GM21528 (cell line): ENCODE measurements around the gene CCNF.
A peak's percentile ranks its signal among the peaks of the same experiment; 100 is the strongest.
"Not testable (repeated sequence)": the region's sequence is repeated elsewhere in the genome, so short reads cannot be mapped to it uniquely, and the experiment has no call there.

Source experiments
- ATAC-seq: cut with Tn5 transposase; IDR thresholded peaks from one replicate; pipeline ENCODE4 v1.9.1; 2021; ENCODE audit warnings: mild to moderate bottlenecking, moderate library complexity; ENCODE audit not compliant: unreplicated experiment, low FRiP score

CCNF gene

GRCh38 chr16:2428051-2428783 is 1.0 kb upstream of the CCNF start:
- ATAC-seq = no peak

- ATAC-seq = no peak
These were observed 538 bp upstream of the CCNF start for GRCh38 chr16:2428784-2429033.

- ATAC-seq = peak; percentile 9
These were observed 770 bp downstream of the CCNF start for GRCh38 chr16:2429771-2430663.

GRCh38 chr16:2432286-2432685 is 3.0 kb downstream of the CCNF start:
- no peak for ATAC-seq

DNA sequence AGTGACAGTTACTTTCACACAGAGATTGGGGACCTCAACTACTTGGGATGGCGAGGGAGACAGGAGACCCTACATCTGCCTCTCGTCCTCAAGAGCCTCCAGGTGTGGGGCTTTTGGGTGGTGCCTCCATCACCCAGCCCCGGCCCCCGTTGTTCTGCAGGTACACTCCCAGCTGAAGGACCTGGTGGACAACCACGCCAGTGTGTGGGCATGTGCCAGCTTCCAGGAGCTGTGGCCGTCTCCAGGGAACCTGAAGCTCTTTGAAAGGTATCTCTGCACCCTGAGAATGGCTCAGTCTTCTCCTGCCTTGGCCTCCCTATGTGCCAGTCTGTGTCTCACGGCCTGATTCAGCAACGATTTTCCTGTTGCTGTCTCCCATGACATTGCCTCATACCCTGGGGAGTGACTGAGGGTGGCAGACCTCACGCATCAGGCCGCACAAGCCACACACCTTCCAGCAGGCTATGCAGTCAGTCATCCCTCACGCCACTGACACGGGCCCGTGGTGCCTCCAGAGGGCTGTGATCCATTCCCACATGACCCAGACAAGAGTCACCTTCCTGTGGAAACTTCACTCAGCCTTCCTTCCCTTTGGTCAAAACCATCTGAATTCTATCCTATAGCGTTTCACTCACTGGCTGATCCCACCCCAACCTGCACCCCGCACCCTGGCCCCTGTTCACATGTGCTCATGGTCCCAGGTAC is 3.7 kb downstream of the CCNF start:
- ATAC-seq = no peak

DNA sequence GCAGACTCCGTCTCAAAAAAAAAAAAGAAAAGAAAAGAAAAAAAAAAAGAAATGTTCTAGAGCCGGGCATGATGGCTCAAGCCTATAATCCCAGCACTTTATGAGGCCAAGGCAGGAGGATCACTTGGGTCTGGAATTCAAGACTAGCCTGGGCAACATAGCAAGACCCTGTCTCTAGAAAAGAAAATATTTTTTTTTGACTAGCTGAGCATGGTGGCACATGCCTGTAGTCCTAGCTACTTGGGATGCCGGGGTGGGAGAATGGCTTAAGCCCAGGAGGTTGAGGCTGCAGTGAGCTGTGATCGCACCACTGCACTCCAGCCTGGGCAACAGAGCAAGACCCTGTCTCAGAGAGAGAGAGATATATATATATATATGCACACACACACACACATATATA is 6.0 kb downstream of the CCNF start:
- not testable (repeated sequence) for ATAC-seq

DNA sequence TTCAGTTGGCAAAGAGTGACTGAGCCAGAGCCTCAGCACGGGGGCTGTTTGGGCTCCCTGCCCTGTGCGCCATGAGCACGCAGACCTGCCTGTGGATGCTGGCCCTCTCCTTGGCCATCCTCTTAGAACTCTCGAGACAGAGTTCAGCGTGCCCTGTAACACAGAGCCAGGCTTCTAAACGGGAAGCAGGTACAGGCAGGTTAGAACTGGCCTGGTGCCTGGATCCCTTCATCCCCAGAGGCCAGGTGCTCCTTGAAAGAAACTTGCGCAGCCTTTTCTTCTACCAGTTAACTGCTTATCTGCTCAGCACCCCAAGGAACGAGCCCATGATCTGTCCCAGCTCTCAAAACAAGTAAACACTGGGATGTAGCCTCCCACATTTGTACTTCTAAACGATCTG is 6.9 kb downstream of the CCNF start:
- ATAC-seq = no peak

- no peak for ATAC-seq
These were observed 8.0 kb downstream of the CCNF start for GRCh38 chr16:2437032-2437790.

GRCh38 chr16:2438121-2438520 is 8.9 kb downstream of the CCNF start:
- ATAC-seq = no peak

DNA sequence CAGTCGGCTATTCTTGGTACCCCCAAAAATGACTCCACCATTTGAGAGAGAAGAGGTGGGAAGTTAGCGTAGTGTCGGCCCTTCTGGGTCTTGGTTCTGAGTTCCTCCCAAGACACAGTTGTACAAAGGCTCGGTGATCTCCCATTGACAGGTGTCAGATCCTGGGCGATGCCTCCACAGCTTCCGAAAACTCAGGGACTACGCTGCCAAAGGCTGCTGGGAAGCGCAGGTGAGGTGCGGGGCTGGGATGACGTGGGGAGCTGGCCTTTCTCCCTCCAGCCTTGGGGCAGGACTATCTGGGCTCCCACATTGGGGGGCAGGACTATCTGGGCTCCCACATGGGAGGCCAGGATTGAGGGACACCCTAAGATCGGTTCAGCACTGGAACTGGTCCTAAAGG is 10.4 kb downstream of the CCNF start:
- ATAC-seq = no peak

- ATAC-seq = not testable (repeated sequence)
These were observed 12.0 kb downstream of the CCNF start for GRCh38 chr16:2441143-2441804.

DNA sequence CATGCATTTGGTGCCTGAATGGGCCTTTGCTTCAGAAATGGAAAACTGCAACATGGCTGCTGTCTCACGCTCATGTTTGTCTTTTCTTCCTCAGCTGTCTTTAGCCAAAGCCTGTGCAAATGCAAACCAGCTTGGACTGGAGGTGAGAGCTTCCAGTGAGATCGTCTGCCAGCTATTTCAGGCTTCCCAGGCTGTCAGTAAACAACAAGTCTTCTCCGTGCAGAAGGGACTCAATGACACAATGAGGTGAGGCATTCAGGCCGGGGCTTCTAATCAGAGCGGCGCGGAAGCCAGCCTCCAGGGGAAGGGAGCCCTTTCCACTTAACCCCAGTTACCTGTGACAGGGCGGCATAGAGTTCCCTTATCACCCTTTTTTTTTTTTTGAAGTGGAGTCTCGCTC is 14.3 kb downstream of the CCNF start:
- ATAC-seq = no peak

DNA sequence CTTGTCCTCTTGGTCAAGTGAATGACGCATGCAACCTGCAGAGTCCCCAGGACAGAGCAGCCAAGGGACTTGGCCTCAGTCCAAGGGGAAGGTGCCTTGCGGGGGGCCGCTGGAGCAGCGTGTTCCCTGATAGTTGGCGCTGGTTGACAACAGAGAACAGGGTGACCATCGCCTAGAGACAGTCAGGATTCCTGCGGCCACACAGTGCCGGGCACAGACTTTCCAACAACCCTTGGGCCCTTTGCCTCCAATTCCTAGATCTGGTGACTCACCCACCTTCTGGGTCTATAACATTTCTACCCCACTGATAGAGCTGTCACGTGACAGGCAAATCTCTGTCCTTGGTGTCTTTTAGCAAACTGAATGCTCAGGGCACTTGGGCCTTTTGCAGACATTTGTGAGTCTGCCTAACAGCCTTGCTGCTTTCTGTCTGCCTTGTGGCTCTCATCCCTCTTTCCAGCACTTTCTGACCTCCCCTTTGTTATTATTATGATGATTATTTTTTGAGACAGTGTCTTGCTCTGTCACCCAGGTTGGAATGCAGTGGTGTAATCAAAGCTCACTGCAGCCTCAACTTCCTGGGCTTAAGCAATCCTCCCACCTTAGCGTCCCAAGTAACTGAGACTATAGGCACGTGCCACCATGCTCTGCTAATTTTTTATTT is 18.8 kb downstream of the CCNF start:
- ATAC-seq = no peak

- ATAC-seq = no peak
These were observed 19.9 kb downstream of the CCNF start for GRCh38 chr16:2449118-2449517.

GRCh38 chr16:2450535-2450934 is 21.3 kb downstream of the CCNF start:
- ATAC-seq = no peak

DNA sequence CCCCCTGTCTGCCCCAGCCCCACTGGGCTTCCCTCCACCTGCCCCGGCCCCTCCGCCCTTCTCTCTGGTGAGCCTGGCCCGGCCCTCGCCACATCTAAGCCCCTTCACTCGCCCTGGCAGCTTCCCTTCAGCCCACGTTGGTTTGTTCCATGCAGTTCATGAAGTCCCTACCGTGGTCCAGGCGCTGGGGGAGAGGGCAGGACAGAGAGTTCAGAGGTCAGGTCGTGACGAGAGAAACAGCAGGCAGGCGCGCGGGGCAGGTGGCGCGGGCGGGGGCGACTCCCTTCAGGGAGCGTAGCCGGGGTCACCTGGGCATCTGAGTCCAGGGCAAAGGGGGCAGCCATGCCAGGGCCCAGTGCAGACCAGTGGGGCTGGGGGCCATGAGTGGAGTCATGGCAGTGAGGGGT is 21.7 kb downstream of the CCNF start:
- no peak for ATAC-seq

DNA sequence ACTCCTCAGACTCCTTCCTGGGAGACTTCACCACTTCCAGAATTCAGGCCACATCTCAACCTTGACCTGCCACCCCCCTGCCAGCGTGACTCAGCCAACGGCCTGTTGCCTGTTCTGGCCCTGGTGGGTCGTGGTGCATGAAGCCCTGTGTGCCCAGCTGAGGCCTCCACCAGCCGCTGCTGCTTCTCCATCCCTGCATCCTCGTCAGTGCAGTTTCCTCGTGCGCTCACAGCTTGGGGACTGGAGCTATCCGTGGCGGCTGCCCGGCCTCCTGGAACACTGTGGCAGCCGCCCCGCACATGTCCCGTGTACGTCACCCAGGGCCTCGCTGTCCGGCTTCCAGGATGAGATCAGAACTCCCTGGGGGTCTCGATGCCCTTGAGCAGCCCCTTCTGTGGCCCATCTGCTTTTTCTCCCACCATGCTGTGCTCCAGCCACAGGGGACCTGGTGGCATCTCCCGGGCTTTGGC is 22.6 kb downstream of the CCNF start:
- no peak for ATAC-seq

GRCh38 chr16:2452650-2453049 is 23.4 kb downstream of the CCNF start:
- no peak for ATAC-seq

- ATAC-seq = no peak
These were observed 26.0 kb downstream of the CCNF start for GRCh38 chr16:2455081-2455845.
